OCI-LY1 (cell line): ENCODE data around the gene NAXD.

Source experiments
- CTCF ChIP-seq: fragments of 200-600 bp; sonication (generic), shearing (Covaris generic); IDR thresholded peaks from 2 replicates; pipeline ENCODE4 v1.5.1; 2017; ENCODE audit warnings: mild to moderate bottlenecking, antibody characterized with exemption, low read length, moderate library complexity, mixed read lengths
- EZH2 ChIP-seq: fragments of 200-600 bp; sonication (generic), shearing (Covaris generic); IDR thresholded peaks from 2 replicates; pipeline ENCODE4 v1.8.0; 2017; ENCODE audit warnings: borderline replicate concordance, mixed run types, mild to moderate bottlenecking, antibody characterized with exemption, low read length, moderate library complexity, mixed read lengths

- TF ChIP-seq CTCF, result no peak
- no peak for TF ChIP-seq EZH2
Observed at GRCh38 chr13:110682746-110683145, 67.4 kb downstream of the NAXD start.
